Endodermal cell (in vitro differentiated cells): ENCODE data around the gene C20orf144. TPM values are rescaled to one million over a fixed set of nuclear protein-coding genes. Genes with fewer than 3 reads are reported as not detected.

Experiments
- DNase-seq: peaks from one replicate; pipeline ENCODE4 v3.0.0-alpha.2; 2017
- H3K27ac ChIP-seq: 2 replicates; pipeline ENCODE4 v1.5.1; 2013; ENCODE audit warnings: mild to moderate bottlenecking, low read depth, low read length, moderate library complexity
- H3K27me3 ChIP-seq: 2 replicates; pipeline ENCODE4 v1.6.1; 2013; ENCODE audit warnings: mild to moderate bottlenecking, low read length, moderate library complexity; ENCODE audit not compliant: insufficient read depth, control insufficient read depth, poor library complexity, severe bottlenecking
- H3K36me3 ChIP-seq: 2 replicates; pipeline ENCODE4 v1.7.0; 2013; ENCODE audit warnings: mild to moderate bottlenecking, low read length, moderate library complexity; ENCODE audit not compliant: control insufficient read depth, insufficient read depth
- H3K4me1 ChIP-seq: one replicate; pipeline ENCODE4 v1.7.0; 2013; ENCODE audit warnings: low read length; ENCODE audit not compliant: control insufficient read depth, insufficient read depth
- H3K4me3 ChIP-seq: 2 replicates; pipeline ENCODE4 v1.5.1; 2013; ENCODE audit warnings: mild to moderate bottlenecking, low read length, moderate library complexity
- H3K9ac ChIP-seq: 2 replicates; pipeline ENCODE4 v1.6.1; 2013; ENCODE audit warnings: mild to moderate bottlenecking, low read length, moderate library complexity; ENCODE audit not compliant: poor library complexity, severe bottlenecking; ENCODE audit errors: extremely low read depth
- H3K9me3 ChIP-seq: 2 replicates; pipeline ENCODE4 v1.6.1; 2013; ENCODE audit warnings: mild to moderate bottlenecking, low read length, moderate library complexity; ENCODE audit not compliant: control insufficient read depth
- H3K27ac Mint-ChIP-seq: 2 replicates; pipeline ENCODE4 v1.8.0; 2020; ENCODE audit warnings: mixed read lengths
- H3K27me3 Mint-ChIP-seq: 2 replicates; pipeline ENCODE4 v1.8.0; 2021; ENCODE audit warnings: mild to moderate bottlenecking, mixed read lengths; ENCODE audit not compliant: insufficient read depth
- H3K36me3 Mint-ChIP-seq: 2 replicates; pipeline ENCODE4 v1.8.0; 2020; ENCODE audit warnings: low read depth, mixed read lengths
- H3K4me1 Mint-ChIP-seq: 2 replicates; pipeline ENCODE4 v1.8.0; 2020; ENCODE audit warnings: mixed read lengths
- H3K4me3 Mint-ChIP-seq: 2 replicates; pipeline ENCODE4 v1.8.0; 2020; ENCODE audit warnings: mild to moderate bottlenecking, moderate library complexity, mixed read lengths
- H3K9me3 Mint-ChIP-seq: 2 replicates; pipeline ENCODE4 v1.8.0; 2020; ENCODE audit warnings: mild to moderate bottlenecking, mixed read lengths
- WGBS, 2 experiments: methylation state at CpG; one replicate each; pipeline versions ENCODE4 v1.1.5 to v1.1.7; 2013; ENCODE audit warnings: missing lambda C conversion rate in 2 of 2, mixed read lengths in 1 of 2; ENCODE audit not compliant: insufficient coverage in 1 of 2, insufficient read length in 1 of 2; 5-methylcytosine and 5-hydroxymethylcytosine counted together
- total RNA-seq, 2 donors: library from RNA; stranded (reverse); fragmentation: NEBNext Ultra II Directional in 1 of 2; extraction: Animal tissue kit (Norgen Biotek cat#: 25700) in 1 of 2; gene quantifications; 2 replicates in 1 of 2; 3 replicates in 1 of 2; pipeline ENCODE4 v1.2.1, GENCODE V29; 2021
- TF ChIP-seq, protein P1 (sequence below): fragments of 200-600 bp; sonication (generic); conservative IDR thresholded peaks from 2 replicates; pipeline ENCODE4 v1.5.0; 2021; ENCODE audit warnings: antibody characterized with exemption, mild to moderate bottlenecking

The C20orf144 gene
- total RNA-seq, 2 donors from 2014 or later = 0.44 TPM; not detected in 1

DNA sequence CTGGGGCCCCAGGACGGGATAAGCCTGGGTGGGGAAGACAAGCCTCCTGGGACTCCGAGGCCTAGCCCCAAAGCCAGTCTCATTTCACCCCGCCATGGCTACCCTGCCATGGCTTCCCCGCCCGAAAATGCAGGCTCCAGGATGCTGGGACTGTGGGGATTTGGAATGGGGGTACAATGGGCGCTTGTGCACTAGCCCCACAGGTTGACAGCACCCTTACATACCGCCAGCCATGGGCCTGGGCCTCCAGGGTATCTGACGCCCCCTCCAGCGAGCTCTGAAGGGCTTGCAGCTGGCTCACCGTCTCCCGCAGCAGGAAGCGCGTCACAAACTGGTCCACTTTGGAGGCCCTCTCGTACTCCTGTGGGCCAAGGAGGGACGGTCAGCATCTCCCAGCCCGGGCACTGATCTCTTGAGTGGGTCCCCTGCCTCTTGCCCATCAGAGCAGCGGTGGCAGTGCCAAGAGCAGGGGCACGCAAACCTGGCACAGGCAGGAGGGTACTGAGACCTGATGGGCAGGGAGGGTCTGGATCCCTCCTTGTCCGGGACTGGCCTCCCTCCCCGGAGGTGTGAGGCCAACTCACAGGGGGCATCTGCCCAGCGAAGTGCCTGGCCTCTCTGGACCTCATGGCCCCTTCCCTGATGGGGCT, 2.0 kb upstream of the C20orf144 start:
- H3K9ac ChIP-seq = no peak overlapping the region
- Mint-ChIP-seq H3K27ac (no peak overlapping the region), H3K4me1 (peaks cover 13% of the 10 kb centered on the region), H3K4me3 (no peak overlapping the region), H3K36me3 (peaks cover 14% of the 10 kb centered on the region), H3K9me3 (no peaks in the 10 kb centered on the region), H3K27me3 (peaks cover 2% of the 10 kb centered on the region)
- peaks cover 6% of the 10 kb centered on the region for H3K36me3 ChIP-seq
- no peaks in the 10 kb centered on the region for H3K27me3 ChIP-seq
- H3K4me3 ChIP-seq = no peak overlapping the region
- TF ChIP-seq, protein P1, sequence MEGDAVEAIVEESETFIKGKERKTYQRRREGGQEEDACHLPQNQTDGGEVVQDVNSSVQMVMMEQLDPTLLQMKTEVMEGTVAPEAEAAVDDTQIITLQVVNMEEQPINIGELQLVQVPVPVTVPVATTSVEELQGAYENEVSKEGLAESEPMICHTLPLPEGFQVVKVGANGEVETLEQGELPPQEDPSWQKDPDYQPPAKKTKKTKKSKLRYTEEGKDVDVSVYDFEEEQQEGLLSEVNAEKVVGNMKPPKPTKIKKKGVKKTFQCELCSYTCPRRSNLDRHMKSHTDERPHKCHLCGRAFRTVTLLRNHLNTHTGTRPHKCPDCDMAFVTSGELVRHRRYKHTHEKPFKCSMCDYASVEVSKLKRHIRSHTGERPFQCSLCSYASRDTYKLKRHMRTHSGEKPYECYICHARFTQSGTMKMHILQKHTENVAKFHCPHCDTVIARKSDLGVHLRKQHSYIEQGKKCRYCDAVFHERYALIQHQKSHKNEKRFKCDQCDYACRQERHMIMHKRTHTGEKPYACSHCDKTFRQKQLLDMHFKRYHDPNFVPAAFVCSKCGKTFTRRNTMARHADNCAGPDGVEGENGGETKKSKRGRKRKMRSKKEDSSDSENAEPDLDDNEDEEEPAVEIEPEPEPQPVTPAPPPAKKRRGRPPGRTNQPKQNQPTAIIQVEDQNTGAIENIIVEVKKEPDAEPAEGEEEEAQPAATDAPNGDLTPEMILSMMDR = no peak
- H3K4me1 ChIP-seq = peaks cover 3% of the 10 kb centered on the region
- no peak overlapping the region for H3K27ac ChIP-seq
- 90 to 95% methylated on average over 12 to 21 of the region's 21 CpGs for WGBS, 2 experiments
- H3K9me3 ChIP-seq = no peaks in the 10 kb centered on the region
- no peak for DNase-seq

DNA sequence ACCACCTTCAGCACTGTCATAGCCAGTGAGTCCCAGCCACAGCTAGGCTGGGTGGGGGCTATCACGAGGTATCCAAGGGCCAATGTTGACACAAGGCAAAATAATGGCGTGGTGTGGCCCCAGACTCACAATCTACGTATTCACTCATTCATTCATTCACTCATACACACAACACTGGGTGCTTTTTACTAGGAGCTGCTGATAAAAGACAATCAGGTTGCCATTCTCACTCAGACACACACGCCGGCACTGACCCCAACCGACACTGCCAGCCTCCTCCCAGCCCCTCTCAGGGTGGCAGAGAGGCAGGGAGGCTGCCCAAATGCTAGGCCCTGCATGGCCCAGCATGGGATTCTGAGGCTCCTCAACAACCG, 1.5 kb upstream of the C20orf144 start:
- H3K4me3 ChIP-seq = no peak overlapping the region
- H3K27me3 ChIP-seq = no peaks in the 10 kb centered on the region
- peaks cover 3% of the 10 kb centered on the region for H3K4me1 ChIP-seq
- TF ChIP-seq, protein P1 = no peak
- peaks cover 2% of the 10 kb centered on the region for H3K27me3 Mint-ChIP-seq
- WGBS, 2 experiments = 87 to 95% methylated on average over 7 of the region's 7 CpGs
- no peak overlapping the region for H3K4me3 Mint-ChIP-seq
- H3K4me1 Mint-ChIP-seq = peaks cover 13% of the 10 kb centered on the region
- peaks cover 6% of the 10 kb centered on the region for H3K36me3 ChIP-seq
- no peaks in the 10 kb centered on the region for H3K9me3 Mint-ChIP-seq
- no peak overlapping the region for H3K9ac ChIP-seq
- H3K27ac ChIP-seq = no peak overlapping the region
- DNase-seq = no peak
- peaks cover 14% of the 10 kb centered on the region for H3K36me3 Mint-ChIP-seq
- H3K27ac Mint-ChIP-seq = no peak overlapping the region
- H3K9me3 ChIP-seq = no peaks in the 10 kb centered on the region

DNA sequence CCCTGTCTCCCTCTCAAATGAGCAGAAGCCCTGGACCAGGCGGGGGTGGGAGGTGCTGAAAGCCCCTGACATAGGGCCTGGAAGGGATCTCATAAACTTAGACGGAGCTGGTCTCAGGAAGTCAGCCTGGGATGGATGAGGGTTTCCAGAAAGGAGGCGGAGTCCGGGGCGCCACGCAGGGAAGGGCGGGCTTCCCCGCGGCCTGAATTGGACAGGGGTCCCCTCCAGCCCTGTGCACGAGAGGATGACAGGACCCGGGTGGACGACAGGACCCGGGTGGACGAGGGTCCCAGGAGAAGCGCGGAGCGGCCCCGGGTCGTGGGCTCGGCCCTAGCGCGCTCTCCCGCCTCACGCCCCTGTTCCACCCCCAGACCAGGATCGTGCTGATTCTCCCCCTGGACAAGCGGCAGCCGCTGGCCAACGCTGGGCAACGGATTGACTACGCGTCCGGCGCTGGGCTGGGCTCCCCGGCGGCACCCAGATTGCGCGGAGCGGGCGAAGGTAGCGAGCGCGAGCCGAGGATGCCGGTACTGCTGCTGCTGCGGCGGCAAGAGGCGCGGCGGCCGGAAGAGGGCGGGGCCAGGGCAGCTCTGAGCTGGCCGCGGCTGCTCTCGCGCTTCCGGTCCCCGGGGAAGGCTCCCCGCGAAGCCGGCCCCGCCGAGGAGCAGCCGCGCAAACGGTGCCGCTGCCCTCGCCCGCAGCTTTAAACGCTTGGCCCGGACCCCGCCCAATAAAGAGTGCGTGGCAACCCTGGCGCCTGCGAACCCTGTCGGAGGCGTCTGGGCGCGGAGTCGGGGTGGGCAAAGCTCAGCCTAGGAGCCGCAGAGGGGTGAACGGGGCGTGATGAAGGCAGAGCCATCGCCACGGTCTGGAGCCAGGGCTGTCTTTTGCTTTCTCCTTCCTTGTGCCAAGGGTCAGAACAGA, 1.3 kb downstream of the C20orf144 start:
- Histone ChIP-seq H3K9me3 (no peaks in the 10 kb centered on the region), H3K27ac (no peak overlapping the region), H3K4me3 (peak overlapping the region; percentile 86), H3K9ac (peak overlapping the region; percentile 53), H3K27me3 (no peaks in the 10 kb centered on the region), H3K36me3 (peaks cover 5% of the 10 kb centered on the region), H3K4me1 (peaks cover 3% of the 10 kb centered on the region)
- TF ChIP-seq, protein P1 = peak; percentile 12
- H3K4me3 Mint-ChIP-seq = peak overlapping the region; percentile 75
- H3K36me3 Mint-ChIP-seq = peaks cover 18% of the 10 kb centered on the region
- H3K27ac Mint-ChIP-seq = peak overlapping the region; percentile 68
- peaks cover 3% of the 10 kb centered on the region for H3K27me3 Mint-ChIP-seq
- DNase-seq = peak; percentile 92
- H3K4me1 Mint-ChIP-seq = peaks cover 19% of the 10 kb centered on the region
- H3K9me3 Mint-ChIP-seq = no peaks in the 10 kb centered on the region
- 2 to 5% methylated on average over 32 to 84 of the region's 84 CpGs for WGBS, 2 experiments
